K562 (cell line): ENCODE measurements around the gene TTC19. TPM values are rescaled to one million over a fixed set of nuclear protein-coding genes. Genes with fewer than 3 reads are reported as not detected.

Experiments
- NFRKB ChIP-seq: fragments of 450-650 bp; IDR thresholded peaks from 2 replicates; pipeline ENCODE4 v1.6.1; 2016; ENCODE audit warnings: low read depth
- RBM34 ChIP-seq: fragments of 200-400 bp; formaldehyde crosslinking; IDR thresholded peaks from 2 replicates; pipeline ENCODE4 v1.6.1; 2018; ENCODE audit warnings: low read length, borderline replicate concordance; ENCODE audit not compliant: insufficient read depth
- polyA plus RNA-seq, 8 experiments: library from polyadenylated mRNA; depleted of rRNA in 4 of 8; stranded (reverse) in 5 of 8; unstranded in 3 of 8; fragments of >200 nt; fragmentation: Nextera tagmentation in 2 of 8; fragmentation: Illumina TruSeq in 1 of 8; extraction: Ambion mirVana in 2 of 8; extraction: Trizol in 1 of 8; gene quantifications; 2 replicates each; pipeline versions ENCODE4 v1.2.1 to v1.2.3, GENCODE V29; 2011 to 2014; ENCODE audit warnings: inconsistent platforms in 1 of 8, missing spikeins in 1 of 8
- total RNA-seq, 7 experiments: library from RNA; depleted of rRNA in 6 of 7; stranded (reverse); fragments of >200 nt in 6 of 7; fragmentation: Illumina TruSeq in 2 of 7; extraction: Trizol in 2 of 7; gene quantifications; 2 replicates each; pipeline versions ENCODE4 v1.2.1 to v1.2.3, GENCODE V29; 2011 to 2021; ENCODE audit warnings: low replicate concordance in 1 of 7
- TF ChIP-seq, protein P1 (sequence below): fragments of 450-650 bp; IDR thresholded peaks from 2 replicates; pipeline ENCODE4 v1.6.1; 2016; ENCODE audit warnings: low read depth

Gene TTC19
- total and polyA plus RNA-seq, 9 of the 15 experiments (the other 6 are each of a cell fraction or from before 2014, with no cell fraction given): 8.1 to 60.8 (median 25.3) TPM

- TF ChIP-seq, protein P1, sequence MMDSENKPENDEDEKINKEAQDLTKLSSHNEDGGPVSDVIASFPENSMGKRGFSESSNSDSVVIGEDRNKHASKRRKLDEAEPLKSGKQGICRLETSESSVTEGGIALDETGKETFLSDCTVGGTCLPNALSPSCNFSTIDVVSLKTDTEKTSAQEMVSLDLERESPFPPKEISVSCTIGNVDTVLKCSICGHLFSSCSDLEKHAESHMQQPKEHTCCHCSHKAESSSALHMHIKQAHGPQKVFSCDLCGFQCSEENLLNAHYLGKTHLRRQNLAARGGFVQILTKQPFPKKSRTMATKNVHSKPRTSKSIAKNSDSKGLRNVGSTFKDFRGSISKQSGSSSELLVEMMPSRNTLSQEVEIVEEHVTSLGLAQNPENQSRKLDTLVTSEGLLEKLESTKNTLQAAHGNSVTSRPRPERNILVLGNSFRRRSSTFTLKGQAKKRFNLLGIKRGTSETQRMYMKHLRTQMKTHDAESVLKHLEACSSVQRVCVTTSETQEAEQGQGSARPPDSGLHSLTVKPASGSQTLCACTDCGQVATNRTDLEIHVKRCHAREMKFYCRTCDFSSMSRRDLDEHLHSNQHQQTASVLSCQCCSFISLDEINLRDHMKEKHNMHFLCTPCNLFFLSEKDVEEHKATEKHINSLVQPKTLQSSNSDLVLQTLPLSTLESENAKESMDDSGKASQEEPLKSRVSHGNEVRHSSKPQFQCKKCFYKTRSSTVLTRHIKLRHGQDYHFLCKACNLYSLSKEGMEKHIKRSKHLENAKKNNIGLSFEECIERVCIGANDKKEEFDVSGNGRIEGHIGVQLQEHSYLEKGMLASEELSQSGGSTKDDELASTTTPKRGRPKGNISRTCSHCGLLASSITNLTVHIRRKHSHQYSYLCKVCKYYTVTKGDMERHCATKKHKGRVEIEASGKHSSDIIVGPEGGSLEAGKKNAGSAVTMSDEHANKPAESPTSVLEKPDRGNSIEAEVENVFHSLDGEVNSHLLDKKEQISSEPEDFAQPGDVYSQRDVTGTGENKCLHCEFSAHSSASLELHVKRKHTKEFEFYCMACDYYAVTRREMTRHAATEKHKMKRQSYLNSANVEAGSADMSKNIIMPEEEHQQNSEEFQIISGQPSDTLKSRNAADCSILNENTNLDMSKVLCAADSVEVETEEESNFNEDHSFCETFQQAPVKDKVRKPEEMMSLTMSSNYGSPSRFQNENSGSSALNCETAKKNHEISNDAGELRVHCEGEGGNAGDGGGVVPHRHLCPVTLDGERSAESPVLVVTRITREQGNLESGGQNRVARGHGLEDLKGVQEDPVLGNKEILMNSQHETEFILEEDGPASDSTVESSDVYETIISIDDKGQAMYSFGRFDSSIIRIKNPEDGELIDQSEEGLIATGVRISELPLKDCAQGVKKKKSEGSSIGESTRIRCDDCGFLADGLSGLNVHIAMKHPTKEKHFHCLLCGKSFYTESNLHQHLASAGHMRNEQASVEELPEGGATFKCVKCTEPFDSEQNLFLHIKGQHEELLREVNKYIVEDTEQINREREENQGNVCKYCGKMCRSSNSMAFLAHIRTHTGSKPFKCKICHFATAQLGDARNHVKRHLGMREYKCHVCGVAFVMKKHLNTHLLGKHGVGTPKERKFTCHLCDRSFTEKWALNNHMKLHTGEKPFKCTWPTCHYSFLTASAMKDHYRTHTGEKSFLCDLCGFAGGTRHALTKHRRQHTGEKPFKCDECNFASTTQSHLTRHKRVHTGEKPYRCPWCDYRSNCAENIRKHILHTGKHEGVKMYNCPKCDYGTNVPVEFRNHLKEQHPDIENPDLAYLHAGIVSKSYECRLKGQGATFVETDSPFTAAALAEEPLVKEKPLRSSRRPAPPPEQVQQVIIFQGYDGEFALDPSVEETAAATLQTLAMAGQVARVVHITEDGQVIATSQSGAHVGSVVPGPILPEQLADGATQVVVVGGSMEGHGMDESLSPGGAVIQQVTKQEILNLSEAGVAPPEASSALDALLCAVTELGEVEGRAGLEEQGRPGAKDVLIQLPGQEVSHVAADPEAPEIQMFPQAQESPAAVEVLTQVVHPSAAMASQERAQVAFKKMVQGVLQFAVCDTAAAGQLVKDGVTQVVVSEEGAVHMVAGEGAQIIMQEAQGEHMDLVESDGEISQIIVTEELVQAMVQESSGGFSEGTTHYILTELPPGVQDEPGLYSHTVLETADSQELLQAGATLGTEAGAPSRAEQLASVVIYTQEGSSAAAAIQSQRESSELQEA: no peak
- no peak for TF ChIP-seq RBM34
- no peak for TF ChIP-seq NFRKB
Measured at GRCh38 chr17:15952916-15953790, 46.5 kb upstream of the TTC19 start (continued).
